Measurements from ENCODE around the gene KCNJ18. TPM values are rescaled to one million over a fixed set of nuclear protein-coding genes. Genes with fewer than 3 reads are reported as not detected.
"Not testable (repeated sequence)": the region's sequence is repeated elsewhere in the genome, so short reads cannot be mapped to it uniquely, and the experiment has no call there.

The KCNJ18 gene
- total RNA-seq, 2 experiments from 2014 or later = not detected

GRCh38 chr17:21699124-21699523 lies 6.8 kb downstream of the KCNJ18 start:
- H3K27ac ChIP-seq (ENCODE audit: low read depth, low read length, poor library complexity, severe bottlenecking); H3K4me2 ChIP-seq (ENCODE audit: low read length); H2AFZ ChIP-seq (ENCODE audit: low read length); H3K9me2 ChIP-seq (ENCODE audit: insufficient read depth, low read length); BruUV-seq (replicated peaks); H3K79me2 ChIP-seq (ENCODE audit: insufficient read depth, low read depth, low read length); H3K9me3 ChIP-seq (ENCODE audit: low read length); H4K20me1 ChIP-seq (ENCODE audit: insufficient read depth, low read length); H3K4me1 ChIP-seq (ENCODE audit: insufficient read depth, low read length, poor library complexity, severe bottlenecking); DNase-seq (ENCODE audit: low spot score); CTCF ChIA-PET (ENCODE audit: unreplicated experiment); intact Hi-C loops (cut with micrococcal nuclease; ENCODE audit: unreplicated experiment); POLR2A ChIA-PET; H3K36me3 ChIP-seq (ENCODE audit: insufficient read depth, low read length); H3K4me3 ChIP-seq (ENCODE audit: low read depth, low read length, poor library complexity, severe bottlenecking): not testable (repeated sequence)

- H2AFZ ChIP-seq (ENCODE audit: low read length); H3K9me2 ChIP-seq (ENCODE audit: insufficient read depth, low read length); BruUV-seq (replicated peaks); DNase-seq (ENCODE audit: low spot score); H3K4me1 ChIP-seq (ENCODE audit: insufficient read depth, low read length, poor library complexity, severe bottlenecking); CTCF ChIA-PET (ENCODE audit: unreplicated experiment); H3K27ac ChIP-seq (ENCODE audit: low read depth, low read length, poor library complexity, severe bottlenecking); intact Hi-C loops (cut with micrococcal nuclease; ENCODE audit: unreplicated experiment); H4K20me1 ChIP-seq (ENCODE audit: insufficient read depth, low read length); H3K36me3 ChIP-seq (ENCODE audit: insufficient read depth, low read length); H3K9me3 ChIP-seq (ENCODE audit: low read length); POLR2A ChIA-PET; H3K4me2 ChIP-seq (ENCODE audit: low read length); H3K4me3 ChIP-seq (ENCODE audit: low read depth, low read length, poor library complexity, severe bottlenecking); H3K79me2 ChIP-seq (ENCODE audit: insufficient read depth, low read depth, low read length): not testable (repeated sequence)
These were observed 7.4 kb downstream of the KCNJ18 start for GRCh38 chr17:21699573-21700236.

GRCh38 chr17:21701090-21701489 lies 8.8 kb downstream of the KCNJ18 start:
- H3K9me3 ChIP-seq (ENCODE audit: low read length); H3K79me2 ChIP-seq (ENCODE audit: insufficient read depth, low read depth, low read length); H3K4me3 ChIP-seq (ENCODE audit: low read depth, low read length, poor library complexity, severe bottlenecking); DNase-seq (ENCODE audit: low spot score); H3K36me3 ChIP-seq (ENCODE audit: insufficient read depth, low read length); CTCF ChIA-PET (ENCODE audit: unreplicated experiment); POLR2A ChIA-PET; H3K27ac ChIP-seq (ENCODE audit: low read depth, low read length, poor library complexity, severe bottlenecking); H2AFZ ChIP-seq (ENCODE audit: low read length); H3K4me1 ChIP-seq (ENCODE audit: insufficient read depth, low read length, poor library complexity, severe bottlenecking); H3K9me2 ChIP-seq (ENCODE audit: insufficient read depth, low read length); intact Hi-C loops (cut with micrococcal nuclease; ENCODE audit: unreplicated experiment); BruUV-seq (replicated peaks); H4K20me1 ChIP-seq (ENCODE audit: insufficient read depth, low read length); H3K4me2 ChIP-seq (ENCODE audit: low read length): not testable (repeated sequence)

- H3K9me3 ChIP-seq (ENCODE audit: low read length); BruUV-seq (replicated peaks); H3K36me3 ChIP-seq (ENCODE audit: insufficient read depth, low read length); H3K27ac ChIP-seq (ENCODE audit: low read depth, low read length, poor library complexity, severe bottlenecking); CTCF ChIA-PET (ENCODE audit: unreplicated experiment); H3K4me1 ChIP-seq (ENCODE audit: insufficient read depth, low read length, poor library complexity, severe bottlenecking); H3K4me2 ChIP-seq (ENCODE audit: low read length); H4K20me1 ChIP-seq (ENCODE audit: insufficient read depth, low read length); POLR2A ChIA-PET; H3K4me3 ChIP-seq (ENCODE audit: low read depth, low read length, poor library complexity, severe bottlenecking); intact Hi-C loops (cut with micrococcal nuclease; ENCODE audit: unreplicated experiment); H3K9me2 ChIP-seq (ENCODE audit: insufficient read depth, low read length); H2AFZ ChIP-seq (ENCODE audit: low read length); DNase-seq (ENCODE audit: low spot score); H3K79me2 ChIP-seq (ENCODE audit: insufficient read depth, low read depth, low read length): not testable (repeated sequence)
These were observed 9.7 kb downstream of the KCNJ18 start for GRCh38 chr17:21702029-21702428.

GRCh38 chr17:21702521-21702920 lies 10.2 kb downstream of the KCNJ18 start:
- DNase-seq (ENCODE audit: low spot score); H3K4me2 ChIP-seq (ENCODE audit: low read length); H3K9me2 ChIP-seq (ENCODE audit: insufficient read depth, low read length); H3K36me3 ChIP-seq (ENCODE audit: insufficient read depth, low read length); BruUV-seq (replicated peaks); H3K4me1 ChIP-seq (ENCODE audit: insufficient read depth, low read length, poor library complexity, severe bottlenecking); POLR2A ChIA-PET; H3K79me2 ChIP-seq (ENCODE audit: insufficient read depth, low read depth, low read length); CTCF ChIA-PET (ENCODE audit: unreplicated experiment); intact Hi-C loops (cut with micrococcal nuclease; ENCODE audit: unreplicated experiment); H3K9me3 ChIP-seq (ENCODE audit: low read length); H3K4me3 ChIP-seq (ENCODE audit: low read depth, low read length, poor library complexity, severe bottlenecking); H4K20me1 ChIP-seq (ENCODE audit: insufficient read depth, low read length); H2AFZ ChIP-seq (ENCODE audit: low read length); H3K27ac ChIP-seq (ENCODE audit: low read depth, low read length, poor library complexity, severe bottlenecking): not testable (repeated sequence)

- H3K4me1 ChIP-seq (ENCODE audit: insufficient read depth, low read length, poor library complexity, severe bottlenecking); H3K27ac ChIP-seq (ENCODE audit: low read depth, low read length, poor library complexity, severe bottlenecking); BruUV-seq (replicated peaks); H3K9me2 ChIP-seq (ENCODE audit: insufficient read depth, low read length); H2AFZ ChIP-seq (ENCODE audit: low read length); intact Hi-C loops (cut with micrococcal nuclease; ENCODE audit: unreplicated experiment); POLR2A ChIA-PET; H3K4me2 ChIP-seq (ENCODE audit: low read length); H3K36me3 ChIP-seq (ENCODE audit: insufficient read depth, low read length); H3K4me3 ChIP-seq (ENCODE audit: low read depth, low read length, poor library complexity, severe bottlenecking); DNase-seq (ENCODE audit: low spot score); H3K9me3 ChIP-seq (ENCODE audit: low read length); CTCF ChIA-PET (ENCODE audit: unreplicated experiment); H3K79me2 ChIP-seq (ENCODE audit: insufficient read depth, low read depth, low read length); H4K20me1 ChIP-seq (ENCODE audit: insufficient read depth, low read length): not testable (repeated sequence)
These were observed 10.8 kb downstream of the KCNJ18 start for GRCh38 chr17:21702940-21703640.

Measured in OCI-LY7 (cell line).